CD14-positive monocyte (primary cell): ENCODE measurements around the gene LHX8. TPM values are rescaled to one million over a fixed set of nuclear protein-coding genes. Genes with fewer than 3 reads are reported as not detected.

Experiments
- DNase-seq, 3 donors: peaks; one replicate each; pipeline ENCODE4 v3.0.0-alpha.2; 2011 to 2022
- H2AFZ ChIP-seq: 2 replicates; pipeline ENCODE4 v1.6.0; 2012; ENCODE audit warnings: mild to moderate bottlenecking, low read depth, low read length, inconsistent platforms; ENCODE audit not compliant: insufficient read depth, poor library complexity, severe bottlenecking
- H3K27ac ChIP-seq, 2 donors: 1 replicate in 1 of 2; 2 replicates in 1 of 2; pipeline ENCODE4 v1.5.1; 2012 to 2013; ENCODE audit warnings: low read length in 2 of 2, control low read depth in 1 of 2, inconsistent platforms in 1 of 2, low read depth in 1 of 2, mild to moderate bottlenecking in 1 of 2
- H3K27me3 ChIP-seq, 2 donors: one replicate each; pipeline versions ENCODE4 v1.6.0 to v1.6.1; 2011 to 2013; ENCODE audit warnings: low read length in 2 of 2; ENCODE audit not compliant: control insufficient read depth in 2 of 2, insufficient read depth in 2 of 2
- H3K36me3 ChIP-seq, 2 donors: replicated peaks in 1 of 2; 1 replicate in 1 of 2; 2 replicates in 1 of 2; pipeline versions ENCODE4 v1.5.1 to v1.6.1; 2012 to 2013; ENCODE audit warnings: low read length in 2 of 2, control low read depth in 1 of 2, inconsistent platforms in 1 of 2, mild to moderate bottlenecking in 1 of 2; ENCODE audit not compliant: insufficient read depth in 2 of 2, control insufficient read depth in 1 of 2
- H3K4me1 ChIP-seq, 2 donors: 1 replicate in 1 of 2; 2 replicates in 1 of 2; pipeline versions ENCODE4 v1.5.1 to v1.6.1; 2012 to 2013; ENCODE audit warnings: low read length in 2 of 2, control low read depth in 1 of 2, inconsistent platforms in 1 of 2, mild to moderate bottlenecking in 1 of 2, moderate library complexity in 1 of 2; ENCODE audit not compliant: insufficient read depth in 2 of 2, control insufficient read depth in 1 of 2
- H3K4me2 ChIP-seq: replicated peaks from 2 replicates; pipeline ENCODE3; 2012; ENCODE audit warnings: low read length, moderate library complexity, mild to moderate bottlenecking; ENCODE audit not compliant: poor library complexity, severe bottlenecking; ENCODE audit errors: extremely low read depth
- H3K4me3 ChIP-seq, 3 experiments: fragments of 200-600 bp in 1 of 3; sonication (generic) in 1 of 3; replicated peaks in 1 of 3; 1 replicate in 2 of 3; 2 replicates in 1 of 3; pipeline ENCODE4 v1.5.1; 2011 to 2013; ENCODE audit warnings: low read length in 3 of 3, mild to moderate bottlenecking in 3 of 3, control low read depth in 2 of 3, low read depth in 2 of 3, inconsistent platforms in 1 of 3, moderate library complexity in 1 of 3
- H3K79me2 ChIP-seq: 2 replicates; pipeline ENCODE4 v1.6.0; 2012; ENCODE audit warnings: mild to moderate bottlenecking, control low read depth, inconsistent platforms, low read length, moderate library complexity; ENCODE audit not compliant: insufficient read depth
- H3K9ac ChIP-seq: 2 replicates; pipeline ENCODE4 v1.6.0; 2017; ENCODE audit warnings: low read length, mild to moderate bottlenecking; ENCODE audit not compliant: insufficient read depth, poor library complexity, severe bottlenecking
- H3K9me3 ChIP-seq, 2 donors: replicated peaks in 1 of 2; 1 replicate in 1 of 2; 2 replicates in 1 of 2; pipeline versions ENCODE4 v1.5.1 to v1.6.1; 2012 to 2013; ENCODE audit warnings: low read length in 2 of 2, control low read depth in 1 of 2; ENCODE audit not compliant: control insufficient read depth in 1 of 2, insufficient read depth in 1 of 2
- H4K20me1 ChIP-seq: 2 replicates; pipeline ENCODE4 v1.6.0; 2012; ENCODE audit warnings: mild to moderate bottlenecking, low read length, control low read depth, moderate library complexity; ENCODE audit not compliant: insufficient read depth
- H3K27ac Mint-ChIP-seq, 7 donors: one replicate each; pipeline ENCODE4 v1.8.0; 2020; ENCODE audit warnings: mild to moderate bottlenecking in 7 of 7, mixed read lengths in 7 of 7, moderate library complexity in 6 of 7, inconsistent platforms in 2 of 7
- H3K27me3 Mint-ChIP-seq, 3 donors: one replicate each; pipeline ENCODE4 v1.8.0; 2021 to 2022; ENCODE audit warnings: low read depth in 3 of 3, mild to moderate bottlenecking in 3 of 3, mixed read lengths in 3 of 3, moderate library complexity in 3 of 3, inconsistent platforms in 1 of 3
- H3K36me3 Mint-ChIP-seq, 2 donors: one replicate each; pipeline ENCODE4 v1.8.0; 2020; ENCODE audit warnings: mixed read lengths in 2 of 2, inconsistent platforms in 1 of 2, mild to moderate bottlenecking in 1 of 2
- H3K4me1 Mint-ChIP-seq: one replicate; pipeline ENCODE4 v1.8.0; 2020; ENCODE audit warnings: mild to moderate bottlenecking, mixed read lengths
- H3K4me3 Mint-ChIP-seq, 2 donors: one replicate each; pipeline ENCODE4 v1.8.0; 2020; ENCODE audit warnings: mild to moderate bottlenecking in 2 of 2, mixed read lengths in 2 of 2, moderate library complexity in 1 of 2
- H3K9me3 Mint-ChIP-seq, 7 donors: one replicate each; pipeline ENCODE4 v1.8.0; 2020 to 2022; ENCODE audit warnings: mixed read lengths in 7 of 7, mild to moderate bottlenecking in 6 of 7, moderate library complexity in 6 of 7, inconsistent platforms in 2 of 7
- WGBS: methylation state at CpG from one replicate; pipeline ENCODE4 v1.1.5; 2013; ENCODE audit warnings: missing lambda C conversion rate; ENCODE audit not compliant: insufficient coverage; 5-methylcytosine and 5-hydroxymethylcytosine counted together
- intact Hi-C, 2 donors: fragments of 100-400 bp; cut with micrococcal nuclease; formaldehyde crosslinking; loops; one replicate each; pipeline versions ENCODE4 v1.15.0 to v1.15.1; 2023
- polyA plus RNA-seq, 3 donors: library from polyadenylated mRNA; depleted of rRNA in 1 of 3; unstranded in 2 of 3; stranded (reverse) in 1 of 3; fragments of 300-500 nt in 2 of 3; fragments of >200 nt in 1 of 3; fragmentation: Illumina TruSeq in 2 of 3; gene quantifications; 1 replicate in 2 of 3; 2 replicates in 1 of 3; pipeline ENCODE4 v1.2.3, GENCODE V29; 2012 to 2021
- TF ChIP-seq, protein P1 (sequence below): fragments of 200-600 bp; IDR thresholded peaks from one replicate; pipeline ENCODE4 v1.8.0; 2022; ENCODE audit warnings: antibody characterized with exemption, mild to moderate bottlenecking

Gene LHX8
- polyA plus RNA-seq, 3 donors, result not detected

DNA sequence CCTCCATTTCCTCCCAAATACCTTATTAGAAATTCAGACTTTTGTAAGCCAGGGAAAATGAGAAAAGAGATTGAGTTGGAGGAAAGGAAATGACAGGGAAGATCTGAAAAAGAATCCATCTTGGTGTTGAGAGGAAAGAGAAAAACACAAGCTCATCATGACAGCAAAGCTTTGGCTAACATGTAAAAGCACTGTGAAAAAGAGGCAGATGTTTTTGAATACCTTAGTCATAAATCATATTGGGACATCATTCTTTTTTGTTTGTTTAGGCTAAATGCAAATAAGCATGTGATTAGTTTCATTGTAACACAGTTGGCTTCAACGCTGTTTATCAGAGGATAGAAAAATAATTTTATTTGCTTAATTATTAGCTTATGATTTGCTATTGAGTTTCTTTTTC, 64.6 kb downstream of the LHX8 start:
- H3K9me3 ChIP-seq, result no peaks in the 10 kb centered on the region
- no peak overlapping the region for H3K9ac ChIP-seq
- H3K36me3 ChIP-seq, result no peaks in the 10 kb centered on the region
- no peak overlapping the region for H2AFZ ChIP-seq
- 100% methylated on average over 1 of the region's 1 CpG for WGBS
- TF ChIP-seq, protein P1, sequence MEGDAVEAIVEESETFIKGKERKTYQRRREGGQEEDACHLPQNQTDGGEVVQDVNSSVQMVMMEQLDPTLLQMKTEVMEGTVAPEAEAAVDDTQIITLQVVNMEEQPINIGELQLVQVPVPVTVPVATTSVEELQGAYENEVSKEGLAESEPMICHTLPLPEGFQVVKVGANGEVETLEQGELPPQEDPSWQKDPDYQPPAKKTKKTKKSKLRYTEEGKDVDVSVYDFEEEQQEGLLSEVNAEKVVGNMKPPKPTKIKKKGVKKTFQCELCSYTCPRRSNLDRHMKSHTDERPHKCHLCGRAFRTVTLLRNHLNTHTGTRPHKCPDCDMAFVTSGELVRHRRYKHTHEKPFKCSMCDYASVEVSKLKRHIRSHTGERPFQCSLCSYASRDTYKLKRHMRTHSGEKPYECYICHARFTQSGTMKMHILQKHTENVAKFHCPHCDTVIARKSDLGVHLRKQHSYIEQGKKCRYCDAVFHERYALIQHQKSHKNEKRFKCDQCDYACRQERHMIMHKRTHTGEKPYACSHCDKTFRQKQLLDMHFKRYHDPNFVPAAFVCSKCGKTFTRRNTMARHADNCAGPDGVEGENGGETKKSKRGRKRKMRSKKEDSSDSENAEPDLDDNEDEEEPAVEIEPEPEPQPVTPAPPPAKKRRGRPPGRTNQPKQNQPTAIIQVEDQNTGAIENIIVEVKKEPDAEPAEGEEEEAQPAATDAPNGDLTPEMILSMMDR, result no peak
- no peaks in the 10 kb centered on the region for H4K20me1 ChIP-seq
- Mint-ChIP-seq H3K9me3 (no peaks in the 10 kb centered on the region), H3K4me1 (no peaks in the 10 kb centered on the region), H3K4me3 (no peak overlapping the region), H3K27me3 (peaks cover 0 to 3% (median 2%) of the 10 kb centered on the region in 3 donors), H3K36me3 (no peaks in the 10 kb centered on the region), H3K27ac (no peak overlapping the region)
- H3K79me2 ChIP-seq, result no peaks in the 10 kb centered on the region
- H3K4me1 ChIP-seq, result no peaks in the 10 kb centered on the region
- no peaks in the 10 kb centered on the region for H3K27me3 ChIP-seq
- H3K4me2 ChIP-seq, result no peak overlapping the region
- no peak overlapping the region for H3K4me3 ChIP-seq
- no peak overlapping the region for H3K27ac ChIP-seq
- intact Hi-C loops, result no loop called here
- DNase-seq, result no peak

DNA sequence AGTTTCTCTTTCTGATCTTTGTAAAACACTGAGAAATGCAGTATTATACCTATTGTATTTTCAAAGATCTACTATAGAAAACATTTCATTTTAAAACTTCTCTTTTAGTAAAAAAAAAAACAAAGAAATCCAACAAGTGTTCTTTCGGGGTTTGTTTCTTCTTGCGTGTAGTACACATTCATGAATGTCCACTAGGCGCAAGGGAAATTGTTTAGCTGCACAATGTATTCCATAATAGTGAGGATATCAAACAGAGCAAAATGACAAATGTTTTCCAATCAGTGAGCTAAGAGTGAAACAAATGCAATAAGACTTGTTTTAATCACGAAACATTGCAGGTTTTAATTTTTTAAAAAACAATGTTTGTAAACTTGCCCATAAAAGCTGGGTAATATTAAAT, 68.6 kb downstream of the LHX8 start:
- DNase-seq, result no peak
- no peaks in the 10 kb centered on the region for H3K4me1 Mint-ChIP-seq
- Histone ChIP-seq H2AFZ (no peak overlapping the region), H3K36me3 (no peaks in the 10 kb centered on the region), H3K79me2 (no peaks in the 10 kb centered on the region), H4K20me1 (no peaks in the 10 kb centered on the region), H3K4me2 (no peak overlapping the region), H3K27me3 (peaks cover 0 to 2% of the 10 kb centered on the region in 2 donors), H3K4me1 (no peaks in the 10 kb centered on the region), H3K9me3 (no peaks in the 10 kb centered on the region), H3K9ac (no peak overlapping the region), H3K4me3 (no peak overlapping the region), H3K27ac (no peak overlapping the region)
- no peaks in the 10 kb centered on the region for H3K9me3 Mint-ChIP-seq
- TF ChIP-seq, protein P1, result no peak
- intact Hi-C loops, result no loop called here
- H3K27me3 Mint-ChIP-seq, result peaks cover 0 to 3% (median 0%) of the 10 kb centered on the region in 3 donors
- H3K27ac Mint-ChIP-seq, result no peak overlapping the region
- no peak overlapping the region for H3K4me3 Mint-ChIP-seq
- no peaks in the 10 kb centered on the region for H3K36me3 Mint-ChIP-seq
- no CpG with 5 or more reads among the region's 4 CpGs for WGBS
